A673 (cell line): ENCODE results near the gene GPR32.
A peak's percentile ranks its signal among the peaks of the same experiment; 100 is the strongest.

Source experiments
- EZH2 ChIP-seq: fragments of 200-600 bp; sonication (generic); IDR thresholded peaks from 2 replicates; pipeline ENCODE4 v1.6.1; 2017; ENCODE audit warnings: borderline replicate concordance, low read depth, mild to moderate bottlenecking, mixed read lengths, antibody characterized with exemption, low read length; ENCODE audit not compliant: poor library complexity, severe bottlenecking
- TF ChIP-seq, protein P1 (sequence below): fragments of 300-800, 200-600 bp; sonication (generic); conservative IDR thresholded peaks from 2 replicates; pipeline ENCODE4 v1.5.1; 2017; ENCODE audit warnings: low read depth, mild to moderate bottlenecking, antibody characterized with exemption, low read length, moderate library complexity, mixed read lengths

DNA sequence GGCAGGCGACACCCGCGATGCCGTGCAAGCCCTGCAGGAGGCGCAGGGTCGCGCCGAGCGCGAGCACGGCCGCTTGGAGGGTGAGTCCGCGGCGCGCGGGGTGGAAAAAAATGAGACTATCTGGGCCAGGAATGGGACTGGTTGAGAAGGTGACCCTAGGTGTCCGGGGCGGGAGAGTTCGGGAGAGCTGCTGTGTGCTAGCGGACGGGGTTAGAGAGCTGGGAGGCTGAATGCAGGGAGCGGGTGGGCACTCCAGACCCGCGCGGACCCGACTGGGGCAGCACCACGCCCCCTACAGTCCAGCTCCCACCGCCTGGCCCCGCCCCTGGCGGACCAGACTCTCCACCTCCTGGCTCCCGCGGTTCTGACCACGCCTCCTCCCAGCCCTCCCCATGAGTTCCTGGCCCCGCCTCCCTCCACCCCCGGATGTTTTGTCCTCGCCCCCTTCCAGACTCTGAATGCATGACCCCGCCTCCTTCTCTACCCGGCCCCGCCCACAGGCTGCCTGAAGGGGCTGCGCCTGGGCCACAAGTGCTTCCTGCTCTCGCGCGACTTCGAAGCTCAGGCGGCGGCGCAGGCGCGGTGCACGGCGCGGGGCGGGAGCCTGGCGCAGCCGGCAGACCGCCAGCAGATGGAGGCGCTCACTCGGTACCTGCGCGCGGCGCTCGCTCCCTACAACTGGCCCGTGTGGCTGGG, 45.6 kb upstream of the GPR32 start:
- TF ChIP-seq, protein P1, sequence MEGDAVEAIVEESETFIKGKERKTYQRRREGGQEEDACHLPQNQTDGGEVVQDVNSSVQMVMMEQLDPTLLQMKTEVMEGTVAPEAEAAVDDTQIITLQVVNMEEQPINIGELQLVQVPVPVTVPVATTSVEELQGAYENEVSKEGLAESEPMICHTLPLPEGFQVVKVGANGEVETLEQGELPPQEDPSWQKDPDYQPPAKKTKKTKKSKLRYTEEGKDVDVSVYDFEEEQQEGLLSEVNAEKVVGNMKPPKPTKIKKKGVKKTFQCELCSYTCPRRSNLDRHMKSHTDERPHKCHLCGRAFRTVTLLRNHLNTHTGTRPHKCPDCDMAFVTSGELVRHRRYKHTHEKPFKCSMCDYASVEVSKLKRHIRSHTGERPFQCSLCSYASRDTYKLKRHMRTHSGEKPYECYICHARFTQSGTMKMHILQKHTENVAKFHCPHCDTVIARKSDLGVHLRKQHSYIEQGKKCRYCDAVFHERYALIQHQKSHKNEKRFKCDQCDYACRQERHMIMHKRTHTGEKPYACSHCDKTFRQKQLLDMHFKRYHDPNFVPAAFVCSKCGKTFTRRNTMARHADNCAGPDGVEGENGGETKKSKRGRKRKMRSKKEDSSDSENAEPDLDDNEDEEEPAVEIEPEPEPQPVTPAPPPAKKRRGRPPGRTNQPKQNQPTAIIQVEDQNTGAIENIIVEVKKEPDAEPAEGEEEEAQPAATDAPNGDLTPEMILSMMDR = peak; percentile 93
- no peak for TF ChIP-seq EZH2
